ENCODE results near the gene ACAA2.
"Not testable (repeated sequence)": the region's sequence is repeated elsewhere in the genome, so short reads cannot be mapped to it uniquely, and the experiment has no call there.

The ACAA2 gene

DNA sequence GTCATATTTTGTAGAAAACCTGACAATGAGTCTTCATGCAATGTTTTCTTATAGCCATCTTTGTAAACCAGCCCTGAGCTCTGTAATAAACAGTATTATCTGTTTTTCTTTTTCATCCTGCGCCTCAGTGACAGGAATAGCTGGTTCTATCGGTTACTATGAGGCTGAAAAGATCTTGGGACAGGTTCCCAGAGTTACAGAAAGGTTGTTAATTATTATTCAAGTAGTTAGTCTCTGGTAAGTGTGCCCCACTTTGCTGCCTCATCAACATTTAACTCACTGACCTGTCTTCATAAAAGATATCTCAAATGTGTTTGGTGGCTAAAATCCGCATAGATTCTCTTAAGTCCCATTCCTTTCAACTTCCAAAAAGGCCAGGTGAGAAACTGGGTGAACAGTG, 18.6 kb downstream of the ACAA2 start:
- no peak for DNase-seq (ENCODE audit: low read depth in 1 of 2, low spot score in 1 of 2)
- TF ChIP-seq GABPA (IDR thresholded peaks at IDR 0.05; ENCODE audit: low read depth) (no peak), POLR2AphosphoS5 (IDR thresholded peaks at IDR 0.05; ENCODE audit: low read depth) (no peak), SPI1 (IDR thresholded peaks at IDR 0.05; ENCODE audit: borderline replicate concordance, low read depth) (no peak)
- TF ChIP-seq, protein P1, sequence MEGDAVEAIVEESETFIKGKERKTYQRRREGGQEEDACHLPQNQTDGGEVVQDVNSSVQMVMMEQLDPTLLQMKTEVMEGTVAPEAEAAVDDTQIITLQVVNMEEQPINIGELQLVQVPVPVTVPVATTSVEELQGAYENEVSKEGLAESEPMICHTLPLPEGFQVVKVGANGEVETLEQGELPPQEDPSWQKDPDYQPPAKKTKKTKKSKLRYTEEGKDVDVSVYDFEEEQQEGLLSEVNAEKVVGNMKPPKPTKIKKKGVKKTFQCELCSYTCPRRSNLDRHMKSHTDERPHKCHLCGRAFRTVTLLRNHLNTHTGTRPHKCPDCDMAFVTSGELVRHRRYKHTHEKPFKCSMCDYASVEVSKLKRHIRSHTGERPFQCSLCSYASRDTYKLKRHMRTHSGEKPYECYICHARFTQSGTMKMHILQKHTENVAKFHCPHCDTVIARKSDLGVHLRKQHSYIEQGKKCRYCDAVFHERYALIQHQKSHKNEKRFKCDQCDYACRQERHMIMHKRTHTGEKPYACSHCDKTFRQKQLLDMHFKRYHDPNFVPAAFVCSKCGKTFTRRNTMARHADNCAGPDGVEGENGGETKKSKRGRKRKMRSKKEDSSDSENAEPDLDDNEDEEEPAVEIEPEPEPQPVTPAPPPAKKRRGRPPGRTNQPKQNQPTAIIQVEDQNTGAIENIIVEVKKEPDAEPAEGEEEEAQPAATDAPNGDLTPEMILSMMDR (IDR thresholded peaks at IDR 0.05; ENCODE audit: insufficient read depth, low read length): no peak
- TF ChIP-seq, protein P2, sequence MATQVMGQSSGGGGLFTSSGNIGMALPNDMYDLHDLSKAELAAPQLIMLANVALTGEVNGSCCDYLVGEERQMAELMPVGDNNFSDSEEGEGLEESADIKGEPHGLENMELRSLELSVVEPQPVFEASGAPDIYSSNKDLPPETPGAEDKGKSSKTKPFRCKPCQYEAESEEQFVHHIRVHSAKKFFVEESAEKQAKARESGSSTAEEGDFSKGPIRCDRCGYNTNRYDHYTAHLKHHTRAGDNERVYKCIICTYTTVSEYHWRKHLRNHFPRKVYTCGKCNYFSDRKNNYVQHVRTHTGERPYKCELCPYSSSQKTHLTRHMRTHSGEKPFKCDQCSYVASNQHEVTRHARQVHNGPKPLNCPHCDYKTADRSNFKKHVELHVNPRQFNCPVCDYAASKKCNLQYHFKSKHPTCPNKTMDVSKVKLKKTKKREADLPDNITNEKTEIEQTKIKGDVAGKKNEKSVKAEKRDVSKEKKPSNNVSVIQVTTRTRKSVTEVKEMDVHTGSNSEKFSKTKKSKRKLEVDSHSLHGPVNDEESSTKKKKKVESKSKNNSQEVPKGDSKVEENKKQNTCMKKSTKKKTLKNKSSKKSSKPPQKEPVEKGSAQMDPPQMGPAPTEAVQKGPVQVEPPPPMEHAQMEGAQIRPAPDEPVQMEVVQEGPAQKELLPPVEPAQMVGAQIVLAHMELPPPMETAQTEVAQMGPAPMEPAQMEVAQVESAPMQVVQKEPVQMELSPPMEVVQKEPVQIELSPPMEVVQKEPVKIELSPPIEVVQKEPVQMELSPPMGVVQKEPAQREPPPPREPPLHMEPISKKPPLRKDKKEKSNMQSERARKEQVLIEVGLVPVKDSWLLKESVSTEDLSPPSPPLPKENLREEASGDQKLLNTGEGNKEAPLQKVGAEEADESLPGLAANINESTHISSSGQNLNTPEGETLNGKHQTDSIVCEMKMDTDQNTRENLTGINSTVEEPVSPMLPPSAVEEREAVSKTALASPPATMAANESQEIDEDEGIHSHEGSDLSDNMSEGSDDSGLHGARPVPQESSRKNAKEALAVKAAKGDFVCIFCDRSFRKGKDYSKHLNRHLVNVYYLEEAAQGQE (IDR thresholded peaks at IDR 0.05; ENCODE audit: insufficient replicate concordance, low read depth): no peak
- Histone ChIP-seq H3K4me3 (replicated peaks; ENCODE audit: insufficient read depth, low read length) (no peak overlapping the region), H3K27me3 (ENCODE audit: insufficient read depth, poor library complexity, severe bottlenecking) (peaks cover 12% of the 10 kb centered on the region), H3K27ac (replicated peaks) (no peak overlapping the region)

- peaks cover 20% of the 10 kb centered on the region for H3K27me3 ChIP-seq (ENCODE audit: insufficient read depth, poor library complexity, severe bottlenecking)
- H3K4me3 ChIP-seq (replicated peaks; ENCODE audit: insufficient read depth, low read length); H3K27ac ChIP-seq (replicated peaks); DNase-seq (ENCODE audit: low read depth in 1 of 2, low spot score in 1 of 2): not testable (repeated sequence)
Measured at GRCh38 chr18:49789560-49790134, 23.7 kb downstream of the ACAA2 start.

DNA sequence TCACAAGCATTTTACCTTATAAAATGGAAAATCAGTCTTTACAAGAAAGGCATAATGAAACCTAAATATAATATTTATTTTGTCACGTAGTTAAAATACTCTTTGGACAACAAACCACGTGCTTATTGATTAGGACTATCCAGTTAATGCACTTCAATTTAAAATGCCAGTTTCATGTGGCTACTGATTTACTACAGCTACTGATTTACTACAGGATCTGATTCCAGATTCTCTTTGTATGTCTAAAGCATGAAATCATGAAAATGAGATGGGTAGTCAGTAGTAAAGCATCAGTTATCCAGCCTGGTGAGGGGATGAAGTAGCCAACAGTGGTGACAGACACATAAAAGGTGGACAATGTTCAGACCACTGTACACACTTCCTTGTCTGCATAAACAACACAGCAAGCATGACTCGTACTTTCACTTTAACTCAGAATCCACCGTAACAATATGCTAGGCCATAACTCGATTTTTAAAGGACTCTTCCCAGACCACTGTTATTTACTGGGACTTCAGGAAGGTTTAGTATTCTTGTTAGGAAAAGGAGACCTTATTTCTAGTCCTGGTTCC, 24.9 kb downstream of the ACAA2 start:
- no peak for DNase-seq (ENCODE audit: low read depth in 1 of 2, low spot score in 1 of 2)
- no peak overlapping the region for H3K4me3 ChIP-seq (replicated peaks; ENCODE audit: insufficient read depth, low read length)
- TF ChIP-seq SPI1 (IDR thresholded peaks at IDR 0.05; ENCODE audit: borderline replicate concordance, low read depth) (no peak), GABPA (IDR thresholded peaks at IDR 0.05; ENCODE audit: low read depth) (no peak), POLR2AphosphoS5 (IDR thresholded peaks at IDR 0.05; ENCODE audit: low read depth) (no peak)
- TF ChIP-seq, protein P1 (IDR thresholded peaks at IDR 0.05; ENCODE audit: insufficient read depth, low read length): no peak
- TF ChIP-seq, protein P2 (IDR thresholded peaks at IDR 0.05; ENCODE audit: insufficient replicate concordance, low read depth): no peak
- peaks cover 16% of the 10 kb centered on the region for H3K27me3 ChIP-seq (ENCODE audit: insufficient read depth, poor library complexity, severe bottlenecking)
- no peak overlapping the region for H3K27ac ChIP-seq (replicated peaks)

DNA sequence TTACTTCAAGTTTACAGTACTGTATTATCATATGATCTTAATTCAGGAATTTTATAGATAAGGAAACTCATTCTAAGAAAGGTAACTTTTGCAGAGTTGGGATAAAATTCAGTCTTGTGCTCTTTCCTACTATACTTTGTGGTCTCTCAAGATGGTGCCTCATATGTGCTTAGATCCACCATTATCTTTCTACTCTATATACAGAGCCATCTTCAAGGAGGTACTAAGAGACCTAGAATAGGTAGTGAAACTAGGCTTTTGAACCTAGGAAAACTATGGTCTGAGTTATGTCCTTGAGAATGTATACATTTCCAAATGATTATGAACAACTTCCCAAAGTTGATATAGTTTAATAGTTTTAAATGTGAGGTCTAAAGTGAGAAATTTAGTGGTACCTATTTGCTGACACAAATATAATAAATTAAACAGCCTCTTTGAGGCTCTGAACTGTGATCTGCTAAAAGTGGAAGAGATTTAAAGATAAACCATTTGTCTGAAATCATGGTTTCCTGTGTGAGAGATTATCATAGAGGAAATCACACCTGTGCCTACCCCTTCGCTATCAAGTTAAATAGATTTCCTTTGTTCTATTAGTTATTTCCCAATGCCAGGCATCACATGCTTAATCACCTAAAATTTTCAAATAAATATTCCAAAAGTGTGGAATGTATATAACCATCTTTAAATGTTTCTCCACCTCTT, 27.2 kb downstream of the ACAA2 start:
- no peak for DNase-seq (ENCODE audit: low read depth in 1 of 2, low spot score in 1 of 2)
- H3K27ac ChIP-seq (replicated peaks): no peak overlapping the region
- TF ChIP-seq, protein P2 (IDR thresholded peaks at IDR 0.05; ENCODE audit: insufficient replicate concordance, low read depth): no peak
- TF ChIP-seq GABPA (IDR thresholded peaks at IDR 0.05; ENCODE audit: low read depth) (no peak), POLR2AphosphoS5 (IDR thresholded peaks at IDR 0.05; ENCODE audit: low read depth) (no peak), SPI1 (IDR thresholded peaks at IDR 0.05; ENCODE audit: borderline replicate concordance, low read depth) (no peak)
- TF ChIP-seq, protein P1 (IDR thresholded peaks at IDR 0.05; ENCODE audit: insufficient read depth, low read length): no peak
- peaks cover 11% of the 10 kb centered on the region for H3K27me3 ChIP-seq (ENCODE audit: insufficient read depth, poor library complexity, severe bottlenecking)
- no peak overlapping the region for H3K4me3 ChIP-seq (replicated peaks; ENCODE audit: insufficient read depth, low read length)
